IMR-90 (cell line): ENCODE measurements around the gene LYPD3. TPM values are rescaled to one million over a fixed set of nuclear protein-coding genes. Genes with fewer than 3 reads are reported as not detected.

ENCODE experiments used
- ATAC-seq: fragments of 200-7000 bp; cut with Tn5 transposase; 2 replicates; pipeline ENCODE4 v1.9.1; 2020; ENCODE audit warnings: low read depth, mild to moderate bottlenecking, moderate library complexity
- BruUV-seq: library from RNA; stranded (reverse); fragments of 400-500 nt; replicated peaks from 2 replicates; lab custom pipeline; 2021; lab: Mats Ljungman, UMichigan
- CTCF ChIA-PET: fragments of 300-600 bp; formaldehyde crosslinking; extraction: SDS; loops from one replicate; lab custom pipeline; 2021; ENCODE audit warnings: antibody characterized with exemption; lab: Yijun Ruan, JAX
- POLR2A ChIA-PET: fragments of 300-600 bp; sonication (Branson Sonifier 250); formaldehyde crosslinking; loops from one replicate; lab custom pipeline; 2022; ENCODE audit warnings: antibody characterized with exemption; ENCODE audit not compliant: unreplicated experiment; lab: Charles Lee
- DNase-seq: peaks from one replicate; pipeline ENCODE4 v3.0.0; 2013
- H2AFZ ChIP-seq: replicated peaks from 2 replicates; pipeline ENCODE3; 2013; ENCODE audit warnings: low read length, mild to moderate bottlenecking; ENCODE audit not compliant: poor library complexity
- H2AK5ac ChIP-seq: 2 replicates; pipeline ENCODE4 v1.6.1; 2013; ENCODE audit warnings: low read depth, low read length, inconsistent platforms
- H2AK9ac ChIP-seq: replicated peaks from 2 replicates; pipeline ENCODE3; 2013; ENCODE audit warnings: mild to moderate bottlenecking, low read depth, low read length, moderate library complexity; ENCODE audit not compliant: poor library complexity
- H2BK120ac ChIP-seq: 2 replicates; pipeline ENCODE4 v1.6.1; 2013; ENCODE audit warnings: low read depth, low read length, inconsistent platforms
- H2BK15ac ChIP-seq: 3 replicates; pipeline ENCODE4 v1.6.1; 2013; ENCODE audit warnings: low read depth, low read length, inconsistent platforms
- H2BK20ac ChIP-seq: 2 replicates; pipeline ENCODE4 v1.6.1; 2013; ENCODE audit warnings: low read depth, mild to moderate bottlenecking, inconsistent platforms, low read length, moderate library complexity
- H2BK5ac ChIP-seq: 2 replicates; pipeline ENCODE4 v1.6.1; 2013; ENCODE audit warnings: mild to moderate bottlenecking, low read depth, low read length, inconsistent platforms; ENCODE audit not compliant: poor library complexity, severe bottlenecking
- H3K14ac ChIP-seq: replicated peaks from 2 replicates; pipeline ENCODE4 v1.6.1; 2013; ENCODE audit warnings: low read depth, low read length, inconsistent platforms
- H3K18ac ChIP-seq: 2 replicates; pipeline ENCODE4 v1.6.1; 2013; ENCODE audit warnings: low read depth, low read length, control low read depth
- H3K23ac ChIP-seq: 2 replicates; pipeline ENCODE4 v1.6.1; 2013; ENCODE audit warnings: low read depth, low read length, inconsistent platforms
- H3K27ac ChIP-seq: 2 replicates; pipeline ENCODE4 v1.5.1; 2013; ENCODE audit warnings: mild to moderate bottlenecking, control low read depth, low read length; ENCODE audit not compliant: insufficient read depth
- H3K27me3 ChIP-seq: 2 replicates; pipeline ENCODE4 v1.6.1; 2013; ENCODE audit warnings: low read length; ENCODE audit not compliant: control insufficient read depth, insufficient read depth
- H3K36me3 ChIP-seq: 2 replicates; pipeline ENCODE4 v1.6.1; 2013; ENCODE audit warnings: low read length, mixed read lengths; ENCODE audit not compliant: control insufficient read depth, insufficient read depth
- H3K4ac ChIP-seq: 2 replicates; pipeline ENCODE4 v1.6.1; 2013; ENCODE audit warnings: low read depth, low read length, inconsistent platforms
- H3K4me1 ChIP-seq: 2 replicates; pipeline ENCODE4 v1.6.1; 2013; ENCODE audit warnings: low read length, mixed read lengths; ENCODE audit not compliant: control insufficient read depth, insufficient read depth
- H3K4me2 ChIP-seq: 2 replicates; pipeline ENCODE4 v1.6.1; 2013; ENCODE audit warnings: low read depth, mild to moderate bottlenecking, control low read depth, low read length, moderate library complexity
- H3K4me3 ChIP-seq: 2 replicates; pipeline ENCODE4 v1.5.1; 2013; ENCODE audit warnings: low read depth, mild to moderate bottlenecking, control low read depth, low read length, moderate library complexity; ENCODE audit not compliant: insufficient read depth
- H3K56ac ChIP-seq: 2 replicates; pipeline ENCODE4 v1.6.1; 2013; ENCODE audit warnings: low read length, inconsistent platforms; ENCODE audit not compliant: insufficient read depth; ENCODE audit errors: extremely low read depth
- H3K79me1 ChIP-seq, 2 experiments: 2 replicates each; pipeline ENCODE4 v1.6.1; 2013; ENCODE audit warnings: low read length in 2 of 2, inconsistent platforms in 1 of 2, low read depth in 1 of 2
- H3K9ac ChIP-seq: 2 replicates; pipeline ENCODE4 v1.6.1; 2013; ENCODE audit warnings: low read depth, low read length, control low read depth
- H3K9me1 ChIP-seq: 2 replicates; pipeline ENCODE4 v1.6.1; 2013; ENCODE audit warnings: low read length, inconsistent platforms; ENCODE audit not compliant: insufficient read depth
- H3K9me3 ChIP-seq: 2 replicates; pipeline ENCODE4 v1.6.1; 2013; ENCODE audit warnings: low read length; ENCODE audit not compliant: control insufficient read depth, insufficient read depth
- H4K20me1 ChIP-seq: 2 replicates; pipeline ENCODE4 v1.6.1; 2013; ENCODE audit warnings: low read length, inconsistent platforms; ENCODE audit not compliant: insufficient read depth
- H4K5ac ChIP-seq: 2 replicates; pipeline ENCODE4 v1.6.1; 2013; ENCODE audit warnings: mild to moderate bottlenecking, low read depth, low read length, control low read depth
- H4K8ac ChIP-seq, 2 experiments: 2 replicates each; pipeline ENCODE4 v1.6.1; 2013; ENCODE audit warnings: low read depth in 2 of 2, low read length in 2 of 2, control low read depth in 1 of 2, inconsistent platforms in 1 of 2
- H4K91ac ChIP-seq: 2 replicates; pipeline ENCODE4 v1.6.1; 2013; ENCODE audit warnings: low read depth, low read length, inconsistent platforms; ENCODE audit not compliant: insufficient read depth
- BHLHE40 ChIP-seq: fragments of 150-350 bp; IDR thresholded peaks from 2 replicates; pipeline ENCODE4 v1.6.1; 2016; ENCODE audit warnings: mild to moderate bottlenecking, low read depth, low read length
- CEBPB ChIP-seq: IDR thresholded peaks from 2 replicates; pipeline ENCODE4 v1.6.1; 2012; ENCODE audit warnings: low read depth, low read length, improper control_type of control experiment
- CHD1 ChIP-seq: IDR thresholded peaks from 2 replicates; pipeline ENCODE4 v1.6.1; 2012; ENCODE audit warnings: low read depth, low read length, improper control_type of control experiment
- CTCF ChIP-seq: conservative IDR thresholded peaks from 2 replicates; pipeline ENCODE4 v1.5.1; 2012; ENCODE audit warnings: mild to moderate bottlenecking, low read depth, low read length, improper control_type of control experiment
- ELK1 ChIP-seq: fragments of 150-350 bp; IDR thresholded peaks from 2 replicates; pipeline ENCODE4 v1.6.1; 2016; ENCODE audit warnings: low read depth, mild to moderate bottlenecking, low read length, moderate library complexity, borderline replicate concordance
- MAZ ChIP-seq: IDR thresholded peaks from 2 replicates; pipeline ENCODE4 v1.6.1; 2012; ENCODE audit warnings: low read depth, mild to moderate bottlenecking, low read length, improper control_type of control experiment, moderate library complexity, borderline replicate concordance
- MXI1 ChIP-seq: IDR thresholded peaks from 2 replicates; pipeline ENCODE4 v1.6.1; 2012; ENCODE audit warnings: low read depth, mild to moderate bottlenecking, low read length, moderate library complexity, borderline replicate concordance
- NFE2L2 ChIP-seq: fragments of 150-350 bp; IDR thresholded peaks from 2 replicates; pipeline ENCODE4 v1.6.1; 2016; ENCODE audit warnings: low read depth, mild to moderate bottlenecking, low read length
- POLR2A ChIP-seq: IDR thresholded peaks from 2 replicates; pipeline ENCODE4 v1.6.1; 2012; ENCODE audit warnings: mild to moderate bottlenecking, low read depth, low read length
- RAD21 ChIP-seq: IDR thresholded peaks from 2 replicates; pipeline ENCODE4 v1.6.1; 2012; ENCODE audit warnings: low read length, improper control_type of control experiment
- RCOR1 ChIP-seq: IDR thresholded peaks from 2 replicates; pipeline ENCODE4 v1.6.1; 2012; ENCODE audit warnings: mild to moderate bottlenecking, low read length, improper control_type of control experiment; ENCODE audit not compliant: insufficient replicate concordance
- RFX5 ChIP-seq: IDR thresholded peaks from 2 replicates; pipeline ENCODE4 v1.8.0; 2012; ENCODE audit warnings: low read depth, mild to moderate bottlenecking, low read length, moderate library complexity
- SMC3 ChIP-seq: fragments of 150-350 bp; IDR thresholded peaks from 2 replicates; pipeline ENCODE4 v1.6.1; 2016; ENCODE audit warnings: low read depth, mild to moderate bottlenecking, antibody characterized with exemption, low read length, moderate library complexity
- USF2 ChIP-seq: fragments of 150-350 bp; IDR thresholded peaks from 2 replicates; pipeline ENCODE4 v1.6.1; 2017; ENCODE audit warnings: mild to moderate bottlenecking, antibody characterized with exemption, low read length, low read depth
- WGBS, 2 experiments: methylation state at CpG; one replicate each; pipeline versions ENCODE4 v1.1.5 to v1.1.7; 2013; ENCODE audit warnings: missing lambda C conversion rate in 2 of 2; ENCODE audit not compliant: insufficient read length in 1 of 2; ENCODE audit errors: extremely low coverage in 2 of 2; 5-methylcytosine and 5-hydroxymethylcytosine counted together
- dilution Hi-C: fragments of 300-500 bp; cut with HindIII; formaldehyde crosslinking; loops from one replicate; pipeline ENCODE4 v1.14.3; 2018; ENCODE audit warnings: low sequenced_read_pairs; ENCODE audit not compliant: unreplicated experiment
- in situ Hi-C: fragments of 300-500 bp; cut with MboI; formaldehyde crosslinking; loops from 3 replicates; pipeline ENCODE4 v1.14.3; 2019; ENCODE audit warnings: low sequenced_read_pairs, inconsistent platforms, mixed read lengths
- intact Hi-C: fragments of 100-400 bp; cut with micrococcal nuclease; formaldehyde crosslinking; loops from 2 replicates; pipeline ENCODE4 v1.10.0; 2022
- polyA plus RNA-seq, 3 experiments: library from polyadenylated mRNA; depleted of rRNA; stranded (reverse); fragments of >200 nt; gene quantifications; 2 replicates each; pipeline ENCODE4 v1.2.3, GENCODE V29; 2012; ENCODE audit warnings: low replicate concordance in 1 of 3
- total RNA-seq: library from RNA; depleted of rRNA; stranded (reverse); fragments of >200 nt; gene quantifications from 2 replicates; pipeline ENCODE4 v1.2.3, GENCODE V29; 2012

LYPD3 gene
- total and polyA plus RNA-seq, 2 of the 4 experiments (the other 2 are of a cell fraction): 0.18 to 1.1 TPM

GRCh38 chr19:43438291-43439031 is 26.9 kb downstream of the LYPD3 start:
- no peak overlapping the region for H3K4me2 ChIP-seq
- ChIA-PET POLR2A (no interaction called here), CTCF (interaction anchor here (1.3 to 2.4 kb wide), 4 partner anchors 8 to 81 kb away, joined by 4 to 8 read pairs (median 6); no protein-coding TSS in a partner anchor)
- in situ Hi-C loops (no loop called here), intact Hi-C loops (no loop called here), dilution Hi-C loops (no loop called here)
- peak overlapping the region; percentile 63; the same call in 1 of the 2 replicates for H3K23ac ChIP-seq
- H4K91ac ChIP-seq: no peak overlapping the region
- no TSS peak for BruUV-seq
- H2BK120ac ChIP-seq: no peak overlapping the region; the same call in 1 of the 2 replicates
- no peak overlapping the region for H3K56ac ChIP-seq
- peak overlapping the region; percentile 26; the same call in 1 of the 2 replicates for H2BK20ac ChIP-seq
- peaks cover 3% of the 10 kb centered on the region; the same call in 1 of the 2 replicates for H3K4me1 ChIP-seq
- peak; percentile 67 for DNase-seq
- H3K36me3 ChIP-seq: no peaks in the 10 kb centered on the region
- no peak overlapping the region for H2AK5ac ChIP-seq
- no peak overlapping the region for H2BK15ac ChIP-seq
- no peaks in the 10 kb centered on the region; the same call in none of the 2 replicates for H4K20me1 ChIP-seq
- WGBS, 2 experiments: 0% methylated on average over 1 of the region's 9 CpGs; no CpG with 5 or more reads in 1 of the 2 experiments
- H3K27ac ChIP-seq: no peak overlapping the region
- H2AK9ac ChIP-seq: no peak overlapping the region
- H3K79me1 ChIP-seq: no peaks in the 10 kb centered on the region
- H3K4ac ChIP-seq: peak overlapping the region; percentile 31; the same call in 1 of the 2 replicates
- no peak overlapping the region for H2BK5ac ChIP-seq
- H2AFZ ChIP-seq: peak overlapping the region; percentile 59
- peaks cover 3% of the 10 kb centered on the region; the same call in 1 of the 2 replicates for H3K9me3 ChIP-seq
- H3K9me1 ChIP-seq: 0 out of 2 replicates have a peak, but pooled peaks cover 3% of the 10 kb centered on the region
- no peak overlapping the region for H3K18ac ChIP-seq
- H4K8ac ChIP-seq: no peak overlapping the region
- ATAC-seq: peak; percentile 72
- no peak overlapping the region for H3K4me3 ChIP-seq
- no peak overlapping the region for H3K14ac ChIP-seq
- H3K27me3 ChIP-seq: 0 out of 2 replicates have a peak, but pooled peaks cover 2% of the 10 kb centered on the region
- H3K9ac ChIP-seq: no peak overlapping the region
- H4K5ac ChIP-seq: no peak overlapping the region
- TF ChIP-seq BHLHE40 (no peak), RCOR1 (no peak), CHD1 (no peak), CTCF (no peak), RFX5 (no peak), SMC3 (no peak), CEBPB (no peak), MXI1 (no peak), RAD21 (no peak), MAZ (no peak), USF2 (no peak), ELK1 (no peak), POLR2A (no peak), NFE2L2 (no peak)
